OCI-LY1 (cell line): ENCODE results near the gene BOD1.

Experiments
- CTCF ChIP-seq: fragments of 200-600 bp; sonication (generic), shearing (Covaris generic); IDR thresholded peaks from 2 replicates; pipeline ENCODE4 v1.5.1; 2017; ENCODE audit warnings: mild to moderate bottlenecking, antibody characterized with exemption, low read length, moderate library complexity, mixed read lengths
- EZH2 ChIP-seq: fragments of 200-600 bp; sonication (generic), shearing (Covaris generic); IDR thresholded peaks from 2 replicates; pipeline ENCODE4 v1.8.0; 2017; ENCODE audit warnings: borderline replicate concordance, mixed run types, mild to moderate bottlenecking, antibody characterized with exemption, low read length, moderate library complexity, mixed read lengths

GRCh38 chr5:173568703-173569102 is 47.7 kb downstream of the BOD1 start:
- TF ChIP-seq CTCF (no peak), EZH2 (no peak)
